AG08395 (cell line): ENCODE data around the gene PRTG.
"Not testable (repeated sequence)": the region's sequence is repeated elsewhere in the genome, so short reads cannot be mapped to it uniquely, and the experiment has no call there.

Experiments used
- DNase-seq: peaks from one replicate; pipeline ENCODE4 v3.0.0; 2012; ENCODE audit warnings: mixed read lengths, low spot score

The PRTG gene

GRCh38 chr15:55742927-55743728 lies at the start of gene PRTG:
Gene PRTG, minus strand, starts transcription at chr15:55743152. Its CDS starts 221 bp downstream, at chr15:55742931.
- DNase-seq, result peak; percentile 58

- peak; percentile 58 for DNase-seq
Observed at GRCh38 chr15:55791551-55792400, 48.8 kb upstream of the PRTG start.

GRCh38 chr15:55789066-55789660 lies 46.2 kb upstream of the PRTG start:
- no peak for DNase-seq

- DNase-seq, result no peak
Observed at GRCh38 chr15:55786341-55786740, 43.4 kb upstream of the PRTG start.

GRCh38 chr15:55785593-55785992 lies 42.6 kb upstream of the PRTG start:
- DNase-seq, result not testable (repeated sequence)

- no peak for DNase-seq
Observed at GRCh38 chr15:55784286-55784685, 41.3 kb upstream of the PRTG start.

- no peak for DNase-seq
Observed at GRCh38 chr15:55782901-55783300, 39.9 kb upstream of the PRTG start.

GRCh38 chr15:55780292-55780691 lies 37.3 kb upstream of the PRTG start:
- no peak for DNase-seq

GRCh38 chr15:55778932-55779331 lies 36.0 kb upstream of the PRTG start:
- DNase-seq, result no peak

GRCh38 chr15:55775316-55775715 lies 32.4 kb upstream of the PRTG start:
- no peak for DNase-seq

GRCh38 chr15:55774113-55774970 lies 31.4 kb upstream of the PRTG start:
- peak; percentile 40 for DNase-seq

GRCh38 chr15:55770806-55771205 lies 27.9 kb upstream of the PRTG start:
- DNase-seq, result no peak

- no peak for DNase-seq
Observed at GRCh38 chr15:55770261-55770660, 27.3 kb upstream of the PRTG start.

- DNase-seq, result no peak
Observed at GRCh38 chr15:55768670-55769185, 25.8 kb upstream of the PRTG start.

GRCh38 chr15:55766676-55767075 lies 23.7 kb upstream of the PRTG start:
- no peak for DNase-seq

GRCh38 chr15:55764398-55764797 lies 21.4 kb upstream of the PRTG start:
- no peak for DNase-seq

- DNase-seq, result no peak
Observed at GRCh38 chr15:55758580-55758986, 15.6 kb upstream of the PRTG start.

- DNase-seq, result not testable (repeated sequence)
Observed at GRCh38 chr15:55753433-55753832, 10.5 kb upstream of the PRTG start.

GRCh38 chr15:55750706-55751105 lies 7.8 kb upstream of the PRTG start:
- no peak for DNase-seq

GRCh38 chr15:55743729-55744655 lies 1.0 kb upstream of the PRTG start:
- no peak for DNase-seq
